GM13976 (cell line): ENCODE measurements around the gene HP.
"Not testable (repeated sequence)": the region's sequence is repeated elsewhere in the genome, so short reads cannot be mapped to it uniquely, and the experiment has no call there.

Experiments used
- DNase-seq: peaks from one replicate; pipeline ENCODE4 v3.0.0; 2012; ENCODE audit warnings: low spot score
- in situ Hi-C: fragments of 300-500 bp; cut with MboI; formaldehyde crosslinking; loops from one replicate; pipeline ENCODE4 v1.12.0; 2022; ENCODE audit warnings: low sequenced_read_pairs, mixed read lengths, inconsistent platforms; ENCODE audit not compliant: unreplicated experiment
- TF ChIP-seq, protein P1 (sequence below): IDR thresholded peaks from 2 replicates; pipeline ENCODE4 v1.5.1; 2012; ENCODE audit warnings: borderline replicate concordance, mild to moderate bottlenecking; ENCODE audit not compliant: insufficient read depth; ENCODE audit errors: extremely low read depth, missing control alignments, control extremely low read depth

The HP gene, protein sequence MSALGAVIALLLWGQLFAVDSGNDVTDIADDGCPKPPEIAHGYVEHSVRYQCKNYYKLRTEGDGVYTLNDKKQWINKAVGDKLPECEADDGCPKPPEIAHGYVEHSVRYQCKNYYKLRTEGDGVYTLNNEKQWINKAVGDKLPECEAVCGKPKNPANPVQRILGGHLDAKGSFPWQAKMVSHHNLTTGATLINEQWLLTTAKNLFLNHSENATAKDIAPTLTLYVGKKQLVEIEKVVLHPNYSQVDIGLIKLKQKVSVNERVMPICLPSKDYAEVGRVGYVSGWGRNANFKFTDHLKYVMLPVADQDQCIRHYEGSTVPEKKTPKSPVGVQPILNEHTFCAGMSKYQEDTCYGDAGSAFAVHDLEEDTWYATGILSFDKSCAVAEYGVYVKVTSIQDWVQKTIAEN

DNA sequence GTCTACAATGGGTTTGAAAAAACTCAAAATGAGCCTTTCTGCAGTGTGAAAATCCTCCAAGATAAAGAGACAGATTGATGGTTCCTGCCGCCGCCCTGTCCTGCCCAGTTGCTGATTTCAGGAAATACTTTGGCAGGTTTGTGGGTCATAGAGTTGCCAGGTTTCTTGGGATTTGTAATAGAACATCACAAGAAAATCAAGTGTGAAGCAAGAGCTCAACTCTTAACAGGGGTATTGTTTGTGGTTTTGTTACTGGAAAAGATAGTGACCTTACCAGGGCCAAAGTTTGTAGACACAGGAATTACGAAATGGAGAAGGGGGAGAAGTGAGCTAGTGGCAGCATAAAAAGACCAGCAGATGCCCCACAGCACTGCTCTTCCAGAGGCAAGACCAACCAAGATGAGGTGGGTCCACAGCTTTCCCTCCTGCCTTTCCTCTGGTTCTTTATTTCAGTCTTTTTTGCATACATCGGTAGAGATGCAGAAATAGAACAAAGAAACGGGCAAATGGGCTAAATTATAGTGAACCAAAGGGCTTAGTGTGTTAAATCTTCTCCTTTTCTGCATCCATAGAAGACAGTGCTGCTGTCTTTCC is at the start of gene HP:
TSS of gene HP (plus strand) at position 252 of the 594 bp plus-strand sequence. CDS start at position 400, 148 bp downstream.
- DNase-seq, in situ Hi-C loops: not testable (repeated sequence)

DNA sequence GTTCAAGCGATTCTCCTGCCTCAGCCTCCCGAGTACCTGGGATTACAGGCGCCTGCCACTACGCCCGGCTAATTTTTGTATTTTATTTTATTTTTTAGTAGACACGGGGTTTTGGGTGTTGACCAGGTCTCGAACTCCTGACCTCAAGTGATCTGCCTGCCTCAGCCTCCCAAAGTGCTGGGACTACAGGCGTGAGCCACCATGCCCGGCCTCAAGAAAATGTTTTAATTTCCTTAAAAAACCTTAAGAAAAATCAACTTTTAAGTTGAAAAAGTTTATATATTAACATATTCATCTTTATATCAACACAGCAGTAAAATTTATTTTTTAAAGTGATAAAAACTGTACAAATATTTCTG is 46.3 kb upstream of the HP start:
- DNase-seq, in situ Hi-C loops: not testable (repeated sequence)

DNA sequence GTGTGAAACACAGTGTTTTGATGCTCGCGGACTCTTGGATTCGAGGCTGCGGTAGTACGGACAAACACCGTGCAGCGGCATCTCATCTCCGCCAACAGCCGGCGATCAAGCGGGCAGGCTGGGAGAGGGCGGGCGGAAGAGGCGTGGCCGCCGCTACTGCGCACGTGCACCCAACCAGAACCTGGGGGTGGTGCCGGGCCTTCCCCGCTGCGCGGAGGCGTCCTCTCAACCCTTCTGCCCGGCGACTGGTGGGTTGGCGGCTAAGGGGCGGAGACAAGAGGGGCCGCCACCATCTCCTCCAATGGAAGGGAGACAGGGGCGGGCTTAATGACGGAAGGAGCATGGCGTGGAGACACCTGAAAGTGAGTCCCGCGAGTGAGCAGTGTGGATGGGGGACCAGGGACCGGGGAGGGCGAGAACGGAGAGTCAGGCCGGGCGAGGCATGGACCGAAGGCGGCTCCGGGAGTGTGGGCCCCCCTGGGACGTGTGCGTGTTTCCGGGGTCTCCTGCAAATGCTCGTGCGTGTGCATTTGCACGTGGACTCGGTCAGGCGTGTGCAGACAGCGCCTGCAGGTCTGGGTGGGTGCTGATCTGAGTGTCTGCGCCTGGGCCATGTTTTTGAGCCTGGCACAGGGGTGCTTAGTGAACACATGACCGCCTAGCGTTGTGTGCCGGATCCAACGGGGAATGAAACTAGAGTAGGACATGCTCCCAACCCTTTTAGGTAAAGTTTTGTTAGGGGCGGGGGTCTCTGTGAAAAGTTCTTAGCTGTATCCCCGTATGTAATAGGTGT is 45.7 kb upstream of the HP start, which contains the start of gene DHODH:
TSS of gene DHODH (plus strand) at position 321 of the 793 bp plus-strand sequence. CDS start at position 342, 21 bp downstream.
- TF ChIP-seq, protein P1, sequence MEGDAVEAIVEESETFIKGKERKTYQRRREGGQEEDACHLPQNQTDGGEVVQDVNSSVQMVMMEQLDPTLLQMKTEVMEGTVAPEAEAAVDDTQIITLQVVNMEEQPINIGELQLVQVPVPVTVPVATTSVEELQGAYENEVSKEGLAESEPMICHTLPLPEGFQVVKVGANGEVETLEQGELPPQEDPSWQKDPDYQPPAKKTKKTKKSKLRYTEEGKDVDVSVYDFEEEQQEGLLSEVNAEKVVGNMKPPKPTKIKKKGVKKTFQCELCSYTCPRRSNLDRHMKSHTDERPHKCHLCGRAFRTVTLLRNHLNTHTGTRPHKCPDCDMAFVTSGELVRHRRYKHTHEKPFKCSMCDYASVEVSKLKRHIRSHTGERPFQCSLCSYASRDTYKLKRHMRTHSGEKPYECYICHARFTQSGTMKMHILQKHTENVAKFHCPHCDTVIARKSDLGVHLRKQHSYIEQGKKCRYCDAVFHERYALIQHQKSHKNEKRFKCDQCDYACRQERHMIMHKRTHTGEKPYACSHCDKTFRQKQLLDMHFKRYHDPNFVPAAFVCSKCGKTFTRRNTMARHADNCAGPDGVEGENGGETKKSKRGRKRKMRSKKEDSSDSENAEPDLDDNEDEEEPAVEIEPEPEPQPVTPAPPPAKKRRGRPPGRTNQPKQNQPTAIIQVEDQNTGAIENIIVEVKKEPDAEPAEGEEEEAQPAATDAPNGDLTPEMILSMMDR, result no peak

DNA sequence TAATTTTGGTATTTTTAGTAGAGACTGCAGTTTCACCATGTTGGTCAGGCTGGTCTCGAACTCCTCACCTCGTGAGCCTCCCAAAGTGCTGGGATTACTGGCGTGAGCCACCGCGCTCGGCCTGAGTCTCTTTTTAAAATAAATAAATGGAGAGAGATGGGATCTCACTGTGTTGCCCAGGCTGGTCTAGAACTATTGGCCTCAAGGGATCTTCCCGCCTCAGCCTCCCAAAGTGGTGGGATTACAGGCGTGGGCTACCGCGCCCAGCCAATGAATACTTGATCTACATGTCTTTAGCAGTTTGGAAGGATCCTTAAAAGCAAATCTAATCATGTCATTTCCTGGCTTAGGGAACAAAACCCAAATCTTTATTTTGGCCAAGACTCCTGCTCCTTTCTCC is 44.5 kb upstream of the HP start:
- DNase-seq, result no peak
- TF ChIP-seq, protein P1, result no peak
- in situ Hi-C loops, result no loop called here

More for the DNA sequence above, 45.7 kb upstream of the HP start, which contains the start of gene DHODH:
- DNase-seq, result peak; percentile 100
- in situ Hi-C loops, result no loop called here

DNA sequence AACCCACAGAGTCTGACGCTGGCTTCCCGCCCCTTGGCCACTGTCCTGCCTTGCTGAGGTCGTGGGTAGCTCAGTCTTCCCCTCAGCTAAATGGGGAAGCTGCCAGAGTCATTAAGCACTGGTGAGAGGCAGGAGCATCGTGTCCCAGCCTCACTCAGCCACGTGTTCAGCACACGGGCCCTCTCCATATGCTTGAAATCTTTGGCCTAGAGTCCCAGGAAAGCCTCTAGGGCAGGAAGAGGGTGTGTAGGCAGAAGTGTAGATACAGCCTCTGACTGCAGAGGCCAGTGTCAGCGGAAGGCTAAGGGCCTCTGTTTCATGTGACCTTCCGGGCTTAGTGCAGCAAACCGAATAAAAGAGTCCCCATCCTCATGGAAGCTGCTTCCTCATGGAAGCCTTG is 41.7 kb upstream of the HP start:
- TF ChIP-seq, protein P1, result no peak
- no peak for DNase-seq
- in situ Hi-C loops, result no loop called here

DNA sequence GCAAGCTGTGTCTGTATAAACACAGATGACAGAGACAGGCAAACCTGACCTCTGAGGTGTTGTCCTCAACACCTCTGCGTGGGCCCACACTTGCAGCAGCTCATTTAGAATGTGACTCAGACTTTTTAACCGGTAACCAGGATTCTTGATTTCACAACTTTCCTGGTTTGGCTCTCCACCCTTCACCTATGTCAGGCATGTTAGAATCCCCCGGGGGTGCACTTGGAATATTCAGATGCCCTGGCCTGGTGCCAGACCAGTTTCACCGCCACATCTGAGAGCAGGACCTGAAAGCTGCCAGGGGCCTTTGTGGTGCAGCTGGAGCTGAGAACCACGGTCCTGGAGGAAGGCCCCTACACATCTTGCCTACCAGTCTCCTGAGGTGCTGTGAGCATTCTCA is 40.9 kb upstream of the HP start:
- in situ Hi-C loops, result no loop called here
- TF ChIP-seq, protein P1, result no peak
- DNase-seq, result no peak

DNA sequence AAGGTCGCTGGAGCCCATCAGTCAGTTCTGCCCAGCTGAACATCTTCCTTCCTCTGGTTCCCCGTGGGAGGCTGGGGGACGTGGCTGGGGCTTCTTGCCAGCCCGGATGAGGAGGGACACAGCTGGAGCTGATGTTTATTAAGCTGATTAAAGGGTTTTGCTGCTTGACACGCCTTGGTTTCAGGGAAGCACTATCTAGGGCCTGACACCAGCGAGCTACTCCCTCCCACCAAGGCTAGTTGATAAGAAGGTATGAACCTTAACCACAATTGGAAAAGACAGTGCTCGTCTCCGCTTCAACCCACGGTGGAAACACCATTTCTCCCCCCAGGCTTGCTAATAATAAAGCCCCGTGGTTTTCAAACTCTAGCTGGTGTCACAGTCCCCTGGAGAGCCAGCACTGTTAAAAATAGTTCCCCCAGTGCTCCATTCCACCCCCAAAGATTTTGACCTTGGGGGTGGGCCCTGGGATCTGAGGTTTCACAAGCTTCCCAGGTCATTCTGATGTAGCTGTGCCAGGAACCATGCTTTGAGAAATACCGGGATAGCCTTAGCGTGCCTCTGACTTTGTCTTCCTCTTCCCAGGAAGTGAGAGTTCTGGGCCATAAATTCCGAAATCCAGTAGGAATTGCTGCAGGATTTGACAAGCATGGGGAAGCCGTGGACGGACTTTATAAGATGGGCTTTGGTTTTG is 40.3 kb upstream of the HP start:
- in situ Hi-C loops, result no loop called here
- TF ChIP-seq, protein P1, result no peak
- no peak for DNase-seq
